Keratinocyte (primary cell): ENCODE measurements around the gene SKAP1.

Experiments used
- CTCF ChIP-seq, 3 experiments: IDR thresholded peaks in 1 of 3; conservative IDR thresholded peaks in 1 of 3; optimal IDR thresholded peaks in 1 of 3; 2 replicates in 2 of 3; 3 replicates in 1 of 3; pipeline versions ENCODE3 to v1.5.1; 2011; ENCODE audit warnings: low read length in 3 of 3, mild to moderate bottlenecking in 3 of 3, moderate library complexity in 2 of 3, control low read depth in 1 of 3, inconsistent platforms in 1 of 3; ENCODE audit not compliant: insufficient read depth in 2 of 3; ENCODE audit errors: extremely low read depth in 1 of 3
- EZH2 ChIP-seq: IDR thresholded peaks from one replicate; pipeline ENCODE4 v1.6.1; 2012; ENCODE audit warnings: inconsistent platforms, mild to moderate bottlenecking, low read length, moderate library complexity

- TF ChIP-seq CTCF (optimal IDR thresholded peaks at IDR 0.05 in 1 of 3, IDR thresholded peaks at IDR 0.05 in 1 of 3, conservative IDR thresholded peaks at IDR 0.05 in 1 of 3; ENCODE audit: extremely low read depth in 1 of 3, insufficient read depth in 2 of 3, low read length in 3 of 3) (no peak), EZH2 (no peak)
These were observed 81.7 kb downstream of the SKAP1 start for GRCh38 chr17:48348352-48348751.
